H1 (cell line): ENCODE results near the gene ALDH1L2. TPM values are rescaled to one million over a fixed set of nuclear protein-coding genes. Genes with fewer than 3 reads are reported as not detected.

Source experiments
- BCL11A ChIP-seq, 2 experiments: IDR thresholded peaks; one replicate each; pipeline ENCODE4 v1.6.1; 2011; ENCODE audit warnings: low read depth in 2 of 2, low read length in 2 of 2, mild to moderate bottlenecking in 2 of 2
- CHD1 ChIP-seq: IDR thresholded peaks from 2 replicates; pipeline ENCODE4 v1.6.1; 2012; ENCODE audit warnings: low read depth, low read length, improper control_type of control experiment
- MAFK ChIP-seq: IDR thresholded peaks from 2 replicates; pipeline ENCODE4 v1.6.1; 2012; ENCODE audit warnings: low read depth, mild to moderate bottlenecking, improper control_type of control experiment, low read length
- RFX5 ChIP-seq: IDR thresholded peaks from 2 replicates; pipeline ENCODE4 v1.6.1; 2011; ENCODE audit warnings: low read depth, low read length, improper control_type of control experiment, borderline replicate concordance
- RNF2 ChIP-seq: fragments of 200-900, 300-1000 bp; sonication (generic); IDR thresholded peaks from 2 replicates; pipeline ENCODE4 v1.7.1; 2016; ENCODE audit warnings: borderline replicate concordance, low read depth, mild to moderate bottlenecking, antibody characterized with exemption, low read length; ENCODE audit not compliant: poor library complexity, severe bottlenecking; ENCODE audit errors: missing control alignments
- SUZ12 ChIP-seq: fragments of 200-600 bp; sonication (generic); IDR thresholded peaks from 2 replicates; pipeline ENCODE4 v1.6.1; 2012; ENCODE audit warnings: mild to moderate bottlenecking, inconsistent platforms, low read length, moderate library complexity, mixed read lengths
- polyA plus RNA-seq, 7 experiments: library from polyadenylated mRNA; depleted of rRNA in 3 of 7; stranded (reverse) in 5 of 7; unstranded in 2 of 7; fragments of >200 nt in 5 of 7; fragments of 200-250 nt in 2 of 7; gene quantifications; 1 replicate in 5 of 7; 2 replicates in 1 of 7; 4 replicates in 1 of 7; pipeline versions ENCODE4 v1.2.1 to v1.2.3, GENCODE V29; 2011 to 2013; ENCODE audit warnings: missing spikeins in 2 of 7, mixed read lengths in 2 of 7
- total RNA-seq: library from RNA; stranded (reverse); fragmentation: NEBNext Ultra II Directional; extraction: Animal tissue kit (Norgen Biotek cat#: 25700); gene quantifications from 2 replicates; pipeline ENCODE4 v1.2.1, GENCODE V29; 2021
- TF ChIP-seq, protein P1 (sequence below): IDR thresholded peaks from 2 replicates; pipeline ENCODE4 v1.6.1; 2012; ENCODE audit warnings: inconsistent platforms

Gene ALDH1L2
- total and polyA plus RNA-seq, 2 of the 8 experiments (the other 6 are each of a cell fraction or from before 2014, with no cell fraction given): 3.7 to 7.2 TPM

DNA sequence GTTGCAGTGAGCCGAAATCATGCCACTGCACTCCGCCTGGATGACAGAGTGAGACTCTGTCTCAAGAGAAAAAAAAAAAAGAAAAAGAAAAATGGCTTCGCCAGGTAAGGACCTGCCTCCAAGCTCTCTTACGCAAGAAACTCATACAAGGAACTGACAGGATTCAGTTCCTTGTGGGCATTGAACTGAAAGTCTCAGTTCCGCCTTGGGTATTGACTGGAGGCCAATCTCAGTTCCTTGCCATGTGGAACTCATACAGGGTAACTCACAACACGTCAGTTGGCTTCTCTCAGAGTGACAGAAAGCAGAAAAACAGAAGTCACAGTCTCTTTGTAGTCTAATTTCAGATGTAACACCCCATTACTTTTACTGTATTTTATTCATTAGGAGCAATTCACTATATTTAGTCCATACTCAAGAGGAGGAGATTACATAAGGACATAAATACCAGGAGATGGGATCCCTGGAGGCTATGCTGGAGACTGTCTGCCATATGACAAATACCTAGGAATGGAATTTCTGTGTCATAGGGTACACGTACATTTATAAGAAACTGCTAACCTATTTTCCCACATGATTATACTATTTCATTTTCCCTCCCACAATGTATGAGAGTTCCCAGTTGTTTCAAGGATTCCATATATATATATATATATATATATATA is 109.5 kb downstream of the ALDH1L2 start (continued):
- TF ChIP-seq MAFK (no peak), RFX5 (no peak), RNF2 (no peak), CHD1 (no peak), BCL11A (IDR thresholded peaks at IDR 0.05; ENCODE audit: low read depth in 2 of 2, low read length in 2 of 2) (no peak), SUZ12 (no peak)
- TF ChIP-seq, protein P1, sequence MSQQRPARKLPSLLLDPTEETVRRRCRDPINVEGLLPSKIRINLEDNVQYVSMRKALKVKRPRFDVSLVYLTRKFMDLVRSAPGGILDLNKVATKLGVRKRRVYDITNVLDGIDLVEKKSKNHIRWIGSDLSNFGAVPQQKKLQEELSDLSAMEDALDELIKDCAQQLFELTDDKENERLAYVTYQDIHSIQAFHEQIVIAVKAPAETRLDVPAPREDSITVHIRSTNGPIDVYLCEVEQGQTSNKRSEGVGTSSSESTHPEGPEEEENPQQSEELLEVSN: no peak
- TF ChIP-seq, all 59 proteins: peak for 0
